CD4-positive, alpha-beta T cell treated with Interferon gamma for 1 hour (primary cell): ENCODE results near the gene NR6A1.
A peak's percentile ranks its signal among the peaks of the same experiment; 100 is the strongest.

Experiments
- DNase-seq: peaks from one replicate; pipeline ENCODE4 v3.0.0-alpha.2; 2020

NR6A1 gene

GRCh38 chr9:124771021-124771866, at the start of gene NR6A1:
NR6A1 (minus strand) TSS chr9:124771311.
- DNase-seq: peak; percentile 93

DNA sequence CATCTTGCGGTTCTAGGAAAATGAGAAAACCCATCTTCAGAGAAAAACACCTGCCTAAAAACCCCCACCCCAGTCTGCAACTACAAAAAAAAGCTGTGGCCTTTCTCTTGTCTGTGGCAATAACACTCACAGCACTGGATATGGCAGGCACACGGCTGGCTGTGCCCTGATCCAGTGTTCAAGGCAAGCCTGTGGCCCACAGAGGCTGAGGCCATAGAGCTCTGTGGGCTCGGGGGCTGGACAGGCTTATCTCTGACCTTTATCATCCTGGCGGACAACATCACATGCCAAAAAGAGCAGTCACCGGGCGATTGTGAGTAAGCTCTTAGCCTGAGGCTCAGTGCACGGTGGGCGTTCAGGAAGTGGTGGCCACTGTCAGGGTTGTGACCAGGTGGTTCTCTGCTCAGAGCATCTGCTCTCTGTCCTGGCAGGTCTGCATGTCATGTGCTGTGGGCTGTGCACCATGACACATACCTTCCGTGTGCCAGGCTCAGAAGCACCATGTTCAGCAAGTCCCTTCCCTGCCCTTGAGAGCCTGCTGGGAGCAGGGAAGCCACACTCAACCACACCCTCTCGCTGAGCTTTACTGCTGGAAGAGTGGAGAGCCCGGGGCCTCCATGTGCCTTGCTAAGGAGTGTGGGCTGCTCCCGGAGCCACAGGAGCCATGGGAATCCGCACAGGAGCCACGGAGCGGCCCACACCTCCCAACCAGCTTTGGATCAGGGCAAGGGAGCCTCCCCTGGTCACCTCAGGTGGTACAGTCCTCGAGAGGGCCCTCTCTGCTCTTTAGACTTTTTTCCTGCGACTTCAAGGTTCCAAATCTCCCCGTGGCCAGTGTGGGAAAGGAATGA, 47.5 kb upstream of the NR6A1 start:
- no peak for DNase-seq

DNA sequence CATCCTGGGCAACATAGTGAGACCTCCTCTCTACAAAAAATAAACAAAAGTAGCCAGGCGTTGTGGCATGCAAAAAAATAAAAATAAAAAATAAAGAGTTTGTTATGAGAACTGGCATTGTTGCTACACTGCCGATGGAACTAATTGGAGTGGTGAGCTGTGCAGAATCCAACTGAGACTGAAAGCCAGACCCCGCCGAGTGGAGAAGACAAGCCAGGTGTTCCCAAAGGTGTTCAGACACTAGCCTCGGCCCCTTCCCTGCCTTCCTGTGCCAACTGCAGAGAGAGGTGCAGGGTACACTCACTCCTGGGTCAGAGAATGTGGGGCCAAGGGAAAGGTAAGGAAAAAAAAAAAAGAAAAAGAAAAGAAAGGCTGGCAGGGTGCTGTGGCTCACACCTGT, 44.5 kb upstream of the NR6A1 start:
- no peak for DNase-seq

- DNase-seq: no peak
Measured at GRCh38 chr9:124814164-124814535, 43.0 kb upstream of the NR6A1 start.

DNA sequence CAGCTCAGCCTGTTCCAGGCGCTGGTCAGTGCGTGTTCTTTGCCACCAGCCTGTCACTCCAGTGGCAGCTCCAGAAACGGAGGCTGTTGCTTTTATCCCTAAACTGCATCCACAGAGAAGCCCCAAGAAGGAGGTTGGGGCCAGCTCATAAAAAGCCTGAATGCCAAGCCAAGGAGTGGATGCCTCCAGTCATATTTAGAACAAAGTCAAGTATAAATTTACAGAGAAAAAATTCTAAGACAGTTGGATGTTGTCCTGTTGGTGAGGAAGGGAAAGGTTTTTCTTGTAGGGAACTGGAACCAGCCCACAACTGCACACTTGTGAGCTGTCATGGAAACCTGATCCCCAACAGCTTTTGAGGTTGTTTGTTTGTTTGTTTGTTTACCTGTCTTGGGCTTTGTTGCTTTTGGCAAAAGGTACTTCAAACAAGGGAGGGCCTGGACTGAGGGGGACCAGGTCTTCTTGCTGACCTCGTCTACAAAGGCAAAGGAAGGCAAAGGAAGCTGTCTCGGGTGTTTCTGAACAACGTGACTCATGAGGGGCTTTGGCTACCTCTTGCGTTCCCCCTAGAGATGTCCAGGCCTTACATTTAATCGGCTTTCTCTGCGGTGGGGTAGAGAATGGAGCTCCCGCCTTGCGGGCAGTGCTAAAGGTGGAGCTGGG, 42.5 kb upstream of the NR6A1 start:
- no peak for DNase-seq

DNA sequence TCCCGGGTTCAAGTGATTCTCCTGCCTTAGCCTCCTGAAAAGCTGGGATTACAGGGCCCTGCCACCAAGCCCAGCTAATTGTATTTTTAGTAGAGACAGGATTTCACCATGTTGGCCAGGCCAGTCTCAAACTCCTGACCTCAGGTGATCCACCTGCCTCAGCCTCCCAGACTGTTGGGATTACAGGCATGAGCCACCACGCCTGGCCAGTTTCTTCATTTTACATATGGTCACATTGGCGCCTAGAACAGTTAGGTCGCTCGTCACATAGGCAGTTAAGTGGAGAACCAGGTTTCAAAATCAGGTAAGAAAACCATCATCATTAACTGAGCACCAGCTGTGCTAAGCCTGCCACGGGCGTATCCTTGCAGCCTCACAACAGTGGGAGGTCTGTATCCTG, 41.9 kb upstream of the NR6A1 start:
- no peak for DNase-seq

DNA sequence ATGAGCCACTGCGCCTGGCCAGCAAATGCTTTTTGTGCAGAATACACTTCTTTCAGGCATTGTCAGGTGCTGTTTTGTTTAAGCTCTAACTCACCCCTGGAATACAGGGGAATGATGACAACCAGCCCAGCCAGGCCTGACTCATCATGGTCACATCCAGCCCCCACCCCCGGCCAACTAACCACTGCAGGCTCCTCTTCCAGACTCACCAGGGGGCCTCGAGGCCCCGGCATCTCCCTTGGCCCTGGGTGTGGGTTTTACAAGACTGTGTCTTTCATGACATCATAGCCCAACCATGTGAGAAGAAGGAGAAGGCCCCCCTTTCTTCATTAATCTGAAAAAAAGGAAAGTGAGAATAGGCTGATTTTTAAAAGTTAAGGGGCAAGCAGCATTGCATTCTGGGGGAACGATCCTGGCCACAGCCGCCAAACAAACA, 41.3 kb upstream of the NR6A1 start:
- DNase-seq: no peak

DNA sequence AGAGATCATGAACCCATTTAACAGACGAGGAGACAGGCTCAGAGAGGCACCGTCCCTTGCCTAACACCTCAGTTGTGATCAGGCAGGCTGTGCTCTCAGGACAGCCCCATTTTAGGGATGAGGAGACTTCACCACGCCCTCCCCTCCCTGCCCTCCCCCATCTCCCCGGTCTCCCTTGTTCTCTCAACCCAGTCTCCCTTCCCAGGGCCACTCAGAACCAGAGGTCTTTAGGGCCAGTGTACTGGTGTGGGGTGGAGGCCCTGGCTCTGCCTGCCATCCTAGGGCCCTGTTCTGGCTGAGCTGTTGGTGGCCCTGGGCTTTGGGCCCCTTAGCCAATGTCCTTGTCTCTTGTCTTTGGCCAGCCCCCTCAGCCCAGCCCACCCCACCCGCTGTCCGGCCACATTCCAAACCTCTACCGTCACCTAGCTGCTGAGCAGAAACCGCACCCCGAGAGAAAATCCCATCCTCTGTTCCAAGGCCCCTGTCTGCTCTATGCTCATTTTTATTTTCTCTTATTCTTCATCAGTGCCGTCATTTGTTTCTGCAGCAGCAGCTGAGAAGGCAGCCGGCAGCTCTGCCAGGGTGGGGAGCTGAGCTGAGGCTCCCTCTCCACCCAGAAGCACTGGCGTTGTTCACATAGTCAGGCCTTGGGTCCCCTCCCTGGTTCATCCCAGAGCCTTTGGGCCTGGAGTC, 39.7 kb upstream of the NR6A1 start:
- no peak for DNase-seq

DNA sequence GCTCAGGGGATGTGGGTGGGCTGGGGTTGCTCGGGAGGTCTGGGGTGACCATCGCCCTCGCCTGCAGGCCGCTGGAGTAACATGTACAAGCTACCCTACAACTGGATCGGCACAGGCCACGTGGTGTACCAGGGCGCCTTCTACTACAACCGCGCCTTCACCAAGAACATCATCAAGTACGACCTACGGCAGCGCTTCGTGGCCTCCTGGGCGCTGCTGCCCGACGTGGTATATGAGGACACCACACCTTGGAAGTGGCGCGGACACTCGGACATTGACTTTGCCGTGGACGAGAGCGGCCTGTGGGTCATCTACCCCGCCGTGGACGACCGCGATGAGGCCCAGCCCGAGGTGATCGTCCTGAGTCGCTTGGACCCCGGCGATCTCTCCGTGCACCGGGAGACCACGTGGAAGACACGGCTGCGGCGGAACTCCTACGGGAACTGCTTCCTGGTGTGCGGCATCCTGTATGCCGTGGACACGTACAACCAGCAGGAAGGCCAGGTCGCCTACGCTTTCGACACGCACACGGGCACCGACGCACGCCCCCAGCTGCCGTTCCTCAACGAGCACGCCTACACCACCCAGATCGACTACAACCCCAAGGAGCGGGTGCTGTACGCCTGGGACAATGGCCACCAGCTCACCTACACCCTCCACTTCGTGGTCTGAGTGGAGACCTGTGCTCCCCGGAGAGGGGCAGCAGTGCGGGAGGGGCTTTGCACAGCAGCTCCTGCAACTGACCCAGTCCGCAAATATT, 38.8 kb upstream of the NR6A1 start:
- no peak for DNase-seq

DNA sequence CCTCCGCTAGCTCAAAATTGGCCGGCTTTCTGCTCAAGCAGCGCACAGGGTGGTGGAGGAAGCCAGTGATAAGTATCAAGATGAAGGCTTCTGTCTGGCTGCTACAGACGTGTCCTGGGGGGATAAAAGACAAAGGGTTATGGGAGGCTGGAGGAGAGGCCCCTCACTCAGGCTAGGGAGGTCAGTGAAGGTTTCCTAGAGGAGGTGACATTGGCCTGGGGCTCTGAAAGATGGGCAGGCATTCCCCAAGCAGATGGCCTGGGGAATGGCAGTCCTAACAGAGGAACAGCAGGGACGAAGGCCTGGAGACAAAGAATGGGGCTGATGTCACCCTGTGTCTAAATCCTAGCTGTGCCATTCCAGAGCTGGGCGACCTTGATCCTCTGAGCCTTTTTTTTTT, 38.1 kb upstream of the NR6A1 start:
- DNase-seq: no peak

DNA sequence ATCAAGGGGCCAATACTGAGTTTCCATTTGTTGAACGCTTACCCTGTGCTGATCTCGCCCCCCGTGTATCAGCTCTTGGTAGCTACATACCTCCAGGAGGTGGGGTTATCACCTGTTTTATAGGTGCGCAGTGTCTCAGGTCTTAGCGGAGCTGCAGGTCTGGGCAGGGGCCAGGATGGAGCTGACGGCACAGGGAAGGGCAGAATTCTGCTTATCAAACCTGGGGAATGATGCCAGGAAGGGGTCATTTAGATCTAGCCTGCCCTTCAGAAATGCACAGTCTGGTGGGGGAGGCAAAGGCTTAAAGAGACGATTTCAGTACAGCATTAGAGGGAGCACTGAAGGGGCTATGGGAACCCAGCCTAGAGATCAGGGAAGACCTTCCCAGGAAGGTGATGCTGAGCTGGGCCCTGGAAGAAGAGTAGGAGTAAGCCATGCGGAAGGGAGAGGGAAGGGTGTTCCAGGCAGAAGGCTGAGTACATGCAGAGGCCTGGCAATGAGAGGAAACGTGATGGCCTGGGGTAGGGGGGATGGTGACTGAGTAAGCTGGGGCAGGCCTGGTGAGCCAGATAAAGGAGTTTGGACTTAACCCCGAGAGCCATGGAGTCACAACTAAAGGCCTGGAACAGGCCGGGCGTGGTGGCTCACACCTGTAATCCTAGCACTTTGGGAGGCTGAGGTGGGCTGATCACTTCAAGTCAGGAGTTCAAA, 37.3 kb upstream of the NR6A1 start:
- no peak for DNase-seq

GRCh38 chr9:124805186-124805585, 34.1 kb upstream of the NR6A1 start:
- no peak for DNase-seq

GRCh38 chr9:124803911-124804310, 32.8 kb upstream of the NR6A1 start:
- DNase-seq: no peak

GRCh38 chr9:124802426-124802825, 31.3 kb upstream of the NR6A1 start:
- no peak for DNase-seq

DNA sequence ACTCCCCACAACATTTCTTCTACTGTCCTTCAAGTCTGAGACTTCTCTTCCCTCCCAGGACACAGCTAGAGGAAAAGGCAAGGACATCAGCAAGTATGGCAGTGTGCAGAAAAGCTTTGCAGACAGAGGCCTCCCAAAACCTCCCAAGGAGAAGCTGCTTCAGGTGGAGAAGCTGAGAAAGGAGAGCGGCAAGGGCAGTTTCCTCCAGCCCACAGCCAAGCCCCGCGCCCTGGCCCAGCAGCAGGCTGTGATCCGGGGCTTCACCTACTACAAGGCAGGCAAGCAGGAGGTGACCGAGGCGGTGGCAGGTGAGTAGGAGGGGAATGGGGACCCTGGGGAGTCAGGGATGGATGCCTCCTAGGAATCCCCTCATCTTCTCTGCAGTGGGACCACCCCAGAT, 30.2 kb upstream of the NR6A1 start:
- DNase-seq: no peak

DNA sequence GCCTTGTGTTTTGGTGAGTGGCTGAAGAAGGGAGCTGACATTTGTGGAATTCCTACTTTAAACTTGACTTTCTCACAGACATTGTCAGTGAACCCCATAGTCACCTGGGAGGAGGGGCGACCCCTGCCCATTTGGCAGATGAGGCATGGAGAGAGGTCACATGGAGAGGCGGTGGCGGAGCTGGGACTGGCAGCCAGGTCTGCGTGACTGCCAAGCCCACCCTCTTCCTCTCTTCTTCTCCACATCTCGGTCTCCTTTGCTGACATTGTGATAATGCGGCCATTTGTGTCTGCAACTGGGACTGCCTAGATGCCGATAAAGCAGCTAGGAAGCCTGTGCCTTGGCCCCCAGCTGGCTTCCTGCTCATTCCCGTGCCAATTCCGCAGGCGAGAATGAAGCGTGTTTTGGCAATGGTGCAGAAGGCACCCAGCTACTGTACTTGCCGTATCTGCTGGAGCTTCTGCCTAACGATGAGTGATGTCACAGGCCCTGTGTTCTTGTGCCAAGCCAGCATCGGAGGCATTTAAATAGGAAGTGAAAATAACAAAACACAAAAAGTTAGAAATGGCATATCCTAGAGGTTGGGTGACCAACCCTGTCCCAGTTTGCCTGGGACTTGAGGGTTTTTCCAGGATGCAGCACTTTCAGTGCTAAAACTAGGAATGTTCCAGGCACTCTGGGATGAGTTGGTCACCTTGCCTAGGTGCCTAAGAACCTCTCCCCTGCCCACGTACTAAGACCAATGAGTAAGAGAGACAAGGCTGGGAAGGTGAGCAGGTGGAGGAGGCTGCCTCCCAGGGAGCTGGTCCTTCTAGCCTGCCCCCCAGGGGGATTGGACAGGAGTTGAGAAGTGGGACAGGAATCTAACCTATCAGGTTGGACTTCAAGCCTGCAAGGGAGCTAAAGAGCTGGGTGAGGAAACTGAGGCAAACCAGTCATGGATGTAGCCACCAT, 29.5 kb upstream of the NR6A1 start:
- DNase-seq: peak; percentile 59

- DNase-seq: no peak
Measured at GRCh38 chr9:124799274-124800006, 28.3 kb upstream of the NR6A1 start.

DNA sequence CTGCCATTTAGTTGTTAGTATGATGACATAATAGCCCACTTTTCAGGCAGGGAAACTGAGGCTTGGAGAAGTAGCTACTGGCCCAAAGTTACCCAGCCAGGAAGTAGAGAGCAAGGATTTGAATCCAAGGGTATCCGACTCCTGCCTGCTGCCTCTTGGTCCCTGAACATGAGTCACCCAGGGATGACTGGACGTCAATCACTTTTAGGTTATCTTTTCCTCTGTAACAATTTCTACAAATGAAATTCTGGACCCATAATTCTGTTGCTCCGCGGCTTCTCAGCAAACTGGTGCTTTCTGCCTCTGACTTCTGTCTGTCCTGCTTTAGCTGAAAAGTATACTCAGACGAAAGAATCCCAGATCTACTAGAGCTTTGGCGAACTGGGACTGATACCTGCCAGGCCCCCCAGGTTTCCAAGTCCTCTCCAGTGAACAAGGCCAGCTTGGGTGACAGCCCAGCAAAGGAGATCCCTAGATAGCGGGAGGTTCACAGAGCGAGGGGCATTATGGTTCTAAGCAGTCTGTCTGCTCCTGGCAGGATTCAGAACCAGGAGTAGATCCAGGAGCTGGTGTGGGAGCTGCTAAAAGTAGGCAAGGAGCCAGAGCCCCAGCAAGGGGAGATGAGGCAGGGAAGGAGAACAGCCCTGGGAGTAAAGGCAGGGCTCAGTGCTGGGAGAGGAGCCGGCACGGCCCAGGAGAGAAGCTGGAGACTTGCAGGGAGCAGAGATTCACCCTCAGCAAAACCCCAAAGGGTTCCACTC, 26.4 kb upstream of the NR6A1 start:
- no peak for DNase-seq
